ENCODE data around the gene ABLIM1.

DNA sequence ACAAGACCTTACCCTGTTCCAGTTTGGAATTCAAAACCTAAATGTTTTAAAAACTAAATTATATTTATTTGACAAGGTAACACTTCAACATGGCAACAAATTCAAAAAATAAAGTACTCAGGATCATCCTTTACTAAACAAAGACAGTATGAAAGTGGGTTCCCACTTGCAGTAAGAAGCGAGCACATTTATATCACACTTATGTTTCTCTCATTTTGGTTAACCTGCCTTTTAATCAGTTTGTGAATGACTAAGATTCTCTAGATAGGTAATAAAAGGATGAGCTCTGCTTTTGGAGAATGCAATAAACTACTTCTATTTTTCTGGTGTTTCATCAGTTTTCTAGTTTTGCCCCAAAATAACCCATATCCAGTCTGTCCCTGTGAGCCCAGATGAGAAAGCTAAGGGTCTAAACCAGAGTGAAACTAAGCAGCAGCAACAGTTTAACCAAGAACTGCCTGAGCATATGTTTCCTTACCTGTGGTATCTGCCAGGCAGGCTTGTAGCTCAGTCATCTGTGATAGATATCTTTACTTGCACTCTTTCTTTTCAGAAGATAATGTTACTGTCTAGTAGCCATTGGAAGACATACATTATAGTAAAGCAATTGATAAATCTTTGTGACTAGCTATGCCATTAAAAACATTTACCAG, 64.1 kb downstream of the ABLIM1 start:
- TF ChIP-seq, protein P1, sequence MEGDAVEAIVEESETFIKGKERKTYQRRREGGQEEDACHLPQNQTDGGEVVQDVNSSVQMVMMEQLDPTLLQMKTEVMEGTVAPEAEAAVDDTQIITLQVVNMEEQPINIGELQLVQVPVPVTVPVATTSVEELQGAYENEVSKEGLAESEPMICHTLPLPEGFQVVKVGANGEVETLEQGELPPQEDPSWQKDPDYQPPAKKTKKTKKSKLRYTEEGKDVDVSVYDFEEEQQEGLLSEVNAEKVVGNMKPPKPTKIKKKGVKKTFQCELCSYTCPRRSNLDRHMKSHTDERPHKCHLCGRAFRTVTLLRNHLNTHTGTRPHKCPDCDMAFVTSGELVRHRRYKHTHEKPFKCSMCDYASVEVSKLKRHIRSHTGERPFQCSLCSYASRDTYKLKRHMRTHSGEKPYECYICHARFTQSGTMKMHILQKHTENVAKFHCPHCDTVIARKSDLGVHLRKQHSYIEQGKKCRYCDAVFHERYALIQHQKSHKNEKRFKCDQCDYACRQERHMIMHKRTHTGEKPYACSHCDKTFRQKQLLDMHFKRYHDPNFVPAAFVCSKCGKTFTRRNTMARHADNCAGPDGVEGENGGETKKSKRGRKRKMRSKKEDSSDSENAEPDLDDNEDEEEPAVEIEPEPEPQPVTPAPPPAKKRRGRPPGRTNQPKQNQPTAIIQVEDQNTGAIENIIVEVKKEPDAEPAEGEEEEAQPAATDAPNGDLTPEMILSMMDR (IDR thresholded peaks at IDR 0.05) = no peak
- no peak for TF ChIP-seq POLR2A (IDR thresholded peaks at IDR 0.05)

Measured in testis (tissue), 2 donors.